H9 (cell line): ENCODE data around the gene ADGRG2. TPM values are rescaled to one million over a fixed set of nuclear protein-coding genes. Genes with fewer than 3 reads are reported as not detected.

ENCODE experiments used
- DNase-seq: peaks from one replicate; pipeline ENCODE4 v3.0.0-alpha.2; 2017
- H2AFZ ChIP-seq: one replicate; pipeline ENCODE4 v1.6.1; 2013; ENCODE audit warnings: mild to moderate bottlenecking, low read length, control low read depth, moderate library complexity
- H2AK5ac ChIP-seq: 2 replicates; pipeline ENCODE4 v1.6.1; 2013; ENCODE audit warnings: low read length, control low read depth, mixed read lengths; ENCODE audit not compliant: insufficient read length
- H2BK120ac ChIP-seq: one replicate; pipeline ENCODE4 v1.6.1; 2013; ENCODE audit warnings: low read depth, mild to moderate bottlenecking, low read length, control low read depth, inconsistent platforms; ENCODE audit not compliant: poor library complexity, severe bottlenecking
- H2BK12ac ChIP-seq: 2 replicates; pipeline ENCODE4 v1.6.1; 2013; ENCODE audit warnings: low read length, control low read depth, mixed read lengths, low read depth; ENCODE audit not compliant: insufficient read length
- H2BK15ac ChIP-seq: 2 replicates; pipeline ENCODE4 v1.6.1; 2013; ENCODE audit warnings: low read depth, low read length, control low read depth
- H2BK20ac ChIP-seq: one replicate; pipeline ENCODE4 v1.6.1; 2013; ENCODE audit warnings: low read depth, mild to moderate bottlenecking, low read length, control low read depth, inconsistent platforms; ENCODE audit not compliant: poor library complexity, severe bottlenecking
- H2BK5ac ChIP-seq: 2 replicates; pipeline ENCODE4 v1.6.1; 2013; ENCODE audit warnings: low read length, control low read depth, mixed read lengths; ENCODE audit not compliant: insufficient read length
- H3K14ac ChIP-seq: 2 replicates; pipeline ENCODE4 v1.6.1; 2013; ENCODE audit warnings: low read length, control low read depth; ENCODE audit not compliant: insufficient read depth
- H3K18ac ChIP-seq: 2 replicates; pipeline ENCODE4 v1.6.1; 2013; ENCODE audit warnings: low read depth, mild to moderate bottlenecking, mixed read lengths, low read length, control low read depth; ENCODE audit not compliant: insufficient read length
- H3K23ac ChIP-seq: 2 replicates; pipeline ENCODE4 v1.6.1; 2013; ENCODE audit warnings: low read length, control low read depth, mixed read lengths, low read depth; ENCODE audit not compliant: insufficient read length
- H3K23me2 ChIP-seq: 2 replicates; pipeline ENCODE4 v1.6.1; 2013; ENCODE audit warnings: low read depth, mild to moderate bottlenecking, mixed read lengths, low read length, control low read depth; ENCODE audit not compliant: insufficient read length, poor library complexity, severe bottlenecking
- H3K27ac ChIP-seq: 2 replicates; pipeline ENCODE4 v1.5.1; 2013; ENCODE audit warnings: low read length, control low read depth, mixed read lengths, low read depth; ENCODE audit not compliant: insufficient read length
- H3K27me3 ChIP-seq: 2 replicates; pipeline ENCODE4 v1.6.1; 2013; ENCODE audit warnings: low read length, control low read depth, inconsistent platforms; ENCODE audit not compliant: insufficient read depth
- H3K4ac ChIP-seq: 2 replicates; pipeline ENCODE4 v1.6.1; 2013; ENCODE audit warnings: low read depth, mild to moderate bottlenecking, control low read depth, inconsistent platforms, low read length, moderate library complexity
- H3K4me1 ChIP-seq: 2 replicates; pipeline ENCODE4 v1.6.1; 2013; ENCODE audit warnings: low read length, control low read depth, inconsistent platforms; ENCODE audit not compliant: insufficient read depth
- H3K4me2 ChIP-seq: 2 replicates; pipeline ENCODE4 v1.6.1; 2013; ENCODE audit warnings: low read length, control low read depth, mixed read lengths; ENCODE audit not compliant: insufficient read length, insufficient read depth
- H3K56ac ChIP-seq: 2 replicates; pipeline ENCODE4 v1.6.1; 2013; ENCODE audit warnings: low read depth, mild to moderate bottlenecking, mixed read lengths, low read length, control low read depth; ENCODE audit not compliant: insufficient read length
- H3K79me1 ChIP-seq: 2 replicates; pipeline ENCODE4 v1.6.1; 2013; ENCODE audit warnings: low read depth, mild to moderate bottlenecking, moderate library complexity, low read length, control low read depth, inconsistent platforms; ENCODE audit not compliant: insufficient read depth, poor library complexity, severe bottlenecking
- H3K79me2 ChIP-seq: 2 replicates; pipeline ENCODE4 v1.6.1; 2013; ENCODE audit warnings: low read length, control low read depth, inconsistent platforms; ENCODE audit not compliant: insufficient read depth
- H3K9ac ChIP-seq: 2 replicates; pipeline ENCODE4 v1.6.1; 2013; ENCODE audit warnings: low read length, control low read depth, mixed read lengths; ENCODE audit not compliant: insufficient read length; ENCODE audit errors: extremely low read depth
- H3K9me3 ChIP-seq: one replicate; pipeline ENCODE4 v1.6.1; 2013; ENCODE audit warnings: low read depth, low read length, inconsistent platforms; ENCODE audit not compliant: control insufficient read depth
- H3T11ph ChIP-seq: one replicate; pipeline ENCODE4 v1.6.1; 2013; ENCODE audit warnings: mild to moderate bottlenecking, low read length, control low read depth, inconsistent platforms
- H4K20me1 ChIP-seq: one replicate; pipeline ENCODE4 v1.6.1; 2013; ENCODE audit not compliant: control insufficient read depth, insufficient read length, insufficient read depth
- H4K5ac ChIP-seq: 2 replicates; pipeline ENCODE4 v1.6.1; 2013; ENCODE audit warnings: low read depth, mild to moderate bottlenecking, mixed read lengths, low read length, control low read depth; ENCODE audit not compliant: insufficient read length
- H4K8ac ChIP-seq: replicated peaks from 2 replicates; pipeline ENCODE4 v1.6.1; 2013; ENCODE audit warnings: low read length, control low read depth, mixed read lengths, low read depth; ENCODE audit not compliant: insufficient read length
- H4K91ac ChIP-seq: 2 replicates; pipeline ENCODE4 v1.6.1; 2013; ENCODE audit warnings: low read depth, mild to moderate bottlenecking, moderate library complexity, mixed read lengths, low read length, control low read depth; ENCODE audit not compliant: insufficient read length
- H3K27ac Mint-ChIP-seq, 3 experiments: 2 replicates in 2 of 3; 3 replicates in 1 of 3; pipeline ENCODE4 v1.8.0; 2020 to 2021; ENCODE audit warnings: mixed read lengths in 3 of 3, mild to moderate bottlenecking in 1 of 3, moderate library complexity in 1 of 3
- H3K27me3 Mint-ChIP-seq: 2 replicates; pipeline ENCODE4 v1.8.0; 2021; ENCODE audit warnings: low read depth, mild to moderate bottlenecking, moderate library complexity, mixed read lengths
- H3K36me3 Mint-ChIP-seq, 3 experiments: 2 replicates in 2 of 3; 3 replicates in 1 of 3; pipeline ENCODE4 v1.8.0; 2020 to 2021; ENCODE audit warnings: low read depth in 3 of 3, mixed read lengths in 3 of 3; ENCODE audit not compliant: insufficient read depth in 1 of 3
- H3K4me1 Mint-ChIP-seq, 2 experiments: 2 replicates each; pipeline ENCODE4 v1.8.0; 2020; ENCODE audit warnings: mixed read lengths in 2 of 2
- H3K4me3 Mint-ChIP-seq, 2 experiments: 2 replicates in 1 of 2; 3 replicates in 1 of 2; pipeline ENCODE4 v1.8.0; 2020 to 2021; ENCODE audit warnings: mild to moderate bottlenecking in 2 of 2, mixed read lengths in 2 of 2, moderate library complexity in 1 of 2
- H3K9me3 Mint-ChIP-seq, 2 experiments: 2 replicates in 1 of 2; 3 replicates in 1 of 2; pipeline ENCODE4 v1.8.0; 2020; ENCODE audit warnings: mild to moderate bottlenecking in 2 of 2, mixed read lengths in 2 of 2, moderate library complexity in 1 of 2
- WGBS: extraction: QIAGEN DNeasy Blood & Tissue Kit; methylation state at CpG from one replicate; pipeline ENCODE4 v1.1.7; 2013; ENCODE audit warnings: missing lambda C conversion rate, low lambda C conversion rate, mixed read lengths; ENCODE audit not compliant: insufficient read length; ENCODE audit errors: extremely low coverage; 5-methylcytosine and 5-hydroxymethylcytosine counted together
- total RNA-seq: library from RNA; stranded (reverse); gene quantifications from 2 replicates; pipeline ENCODE4 v1.2.1, GENCODE V29; 2021
- TF ChIP-seq, protein P1 (sequence below): fragments of 200-600 bp; sonication (generic); conservative IDR thresholded peaks from 3 replicates; pipeline ENCODE4 v1.8.0; 2021; ENCODE audit warnings: antibody characterized with exemption, mild to moderate bottlenecking

ADGRG2 gene
- total RNA-seq, 1 experiment from 2014 or later, result 6.8 TPM

- Mint-ChIP-seq H3K27ac (peak overlapping the region in 1 of 3 experiments; percentile 76; a peak in 2 of 7 replicates), H3K27me3 (peaks cover 1% of the 10 kb centered on the region; the same call in 1 of the 2 replicates), H3K9me3 (peaks cover 68 to 71% of the 10 kb centered on the region in 2 experiments), H3K4me1 (no peaks in the 10 kb centered on the region), H3K36me3 (peaks cover 24 to 37% (median 36%) of the 10 kb centered on the region in 3 experiments), H3K4me3 (no peak overlapping the region)
- H3K56ac ChIP-seq, result no peak overlapping the region
- H3K79me1 ChIP-seq, result no peaks in the 10 kb centered on the region
- H3K23ac ChIP-seq, result no peak overlapping the region
- no peak overlapping the region for H2AK5ac ChIP-seq
- no peak overlapping the region for H2BK20ac ChIP-seq
- H3K23me2 ChIP-seq, result no peaks in the 10 kb centered on the region
- H3K4me2 ChIP-seq, result no peak overlapping the region
- no peak overlapping the region for H2BK120ac ChIP-seq
- H2AFZ ChIP-seq, result no peak overlapping the region
- no peak overlapping the region for H3T11ph ChIP-seq
- TF ChIP-seq, protein P1, sequence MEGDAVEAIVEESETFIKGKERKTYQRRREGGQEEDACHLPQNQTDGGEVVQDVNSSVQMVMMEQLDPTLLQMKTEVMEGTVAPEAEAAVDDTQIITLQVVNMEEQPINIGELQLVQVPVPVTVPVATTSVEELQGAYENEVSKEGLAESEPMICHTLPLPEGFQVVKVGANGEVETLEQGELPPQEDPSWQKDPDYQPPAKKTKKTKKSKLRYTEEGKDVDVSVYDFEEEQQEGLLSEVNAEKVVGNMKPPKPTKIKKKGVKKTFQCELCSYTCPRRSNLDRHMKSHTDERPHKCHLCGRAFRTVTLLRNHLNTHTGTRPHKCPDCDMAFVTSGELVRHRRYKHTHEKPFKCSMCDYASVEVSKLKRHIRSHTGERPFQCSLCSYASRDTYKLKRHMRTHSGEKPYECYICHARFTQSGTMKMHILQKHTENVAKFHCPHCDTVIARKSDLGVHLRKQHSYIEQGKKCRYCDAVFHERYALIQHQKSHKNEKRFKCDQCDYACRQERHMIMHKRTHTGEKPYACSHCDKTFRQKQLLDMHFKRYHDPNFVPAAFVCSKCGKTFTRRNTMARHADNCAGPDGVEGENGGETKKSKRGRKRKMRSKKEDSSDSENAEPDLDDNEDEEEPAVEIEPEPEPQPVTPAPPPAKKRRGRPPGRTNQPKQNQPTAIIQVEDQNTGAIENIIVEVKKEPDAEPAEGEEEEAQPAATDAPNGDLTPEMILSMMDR, result peak; percentile 38; the same call in 2 of the 3 replicates
- no peak overlapping the region for H2BK15ac ChIP-seq
- no peak overlapping the region for H3K27ac ChIP-seq
- H3K4me1 ChIP-seq, result no peaks in the 10 kb centered on the region
- H4K5ac ChIP-seq, result no peak overlapping the region
- no peak overlapping the region for H3K18ac ChIP-seq
- no peak overlapping the region for H4K8ac ChIP-seq
- no peak overlapping the region for H2BK12ac ChIP-seq
- no peaks in the 10 kb centered on the region for H4K20me1 ChIP-seq
- WGBS, result no CpG with 5 or more reads among the region's 10 CpGs
- no peaks in the 10 kb centered on the region for H3K27me3 ChIP-seq
- H3K4ac ChIP-seq, result no peak overlapping the region
- no peak overlapping the region for H3K14ac ChIP-seq
- H4K91ac ChIP-seq, result no peak overlapping the region
- no peak for DNase-seq
- H3K9ac ChIP-seq, result no peak overlapping the region
- peaks cover 18% of the 10 kb centered on the region for H3K9me3 ChIP-seq
- no peaks in the 10 kb centered on the region for H3K79me2 ChIP-seq
- H2BK5ac ChIP-seq, result no peak overlapping the region
Measured at GRCh38 chrX:18951032-18951431, 171.2 kb downstream of the ADGRG2 start.
